Endothelial cell of umbilical vein (primary cell): ENCODE data around the gene SLC19A1. TPM values are rescaled to one million over a fixed set of nuclear protein-coding genes. Genes with fewer than 3 reads are reported as not detected.

Experiments used
- BruUV-seq: library from RNA; stranded (reverse); fragments of 400-500 nt; replicated peaks from 2 replicates; lab custom pipeline; 2021; lab: Mats Ljungman, UMichigan
- CTCF ChIA-PET: fragments of 300-600, 350-600 bp; sonication (Branson Sonifier 250); formaldehyde crosslinking; loops from one replicate; lab custom pipeline; 2021; ENCODE audit warnings: antibody characterized with exemption, inconsistent platforms; lab: Charles Lee
- POLR2A ChIA-PET: fragments of 300-600, 350-600 bp; sonication (Branson Sonifier 250); formaldehyde crosslinking; loops from one replicate; lab custom pipeline; 2021; ENCODE audit warnings: antibody characterized with exemption, inconsistent platforms; lab: Charles Lee
- DNase-seq: peaks from one replicate; pipeline ENCODE4 v3.0.0-alpha.2; 2011; ENCODE audit warnings: low read depth, low spot score
- FAIRE-seq: peaks from 2 replicates; lab custom pipeline; 2011; peaks lifted over from hg19 to GRCh38; lab: Jason Lieb, UNC
- H2AFZ ChIP-seq: 2 replicates; pipeline ENCODE4 v1.6.0; 2012; ENCODE audit warnings: low read depth, low read length, control low read depth, inconsistent platforms
- H3K27ac ChIP-seq: 2 replicates; pipeline ENCODE4 v1.5.1; 2011; ENCODE audit warnings: low read depth, mild to moderate bottlenecking, control low read depth, low read length, moderate library complexity; ENCODE audit not compliant: insufficient read depth
- H3K27me3 ChIP-seq, 2 experiments: 2 replicates each; pipeline versions ENCODE4 v1.6.0 to v1.6.1; 2011; ENCODE audit warnings: low read length in 2 of 2, mixed read lengths in 1 of 2; ENCODE audit not compliant: control insufficient read depth in 2 of 2, insufficient read depth in 2 of 2
- H3K36me3 ChIP-seq, 2 experiments: 2 replicates in 1 of 2; 3 replicates in 1 of 2; pipeline ENCODE4 v1.5.1; 2011; ENCODE audit warnings: low read length in 2 of 2, mild to moderate bottlenecking in 1 of 2, moderate library complexity in 1 of 2; ENCODE audit not compliant: control insufficient read depth in 2 of 2, insufficient read depth in 2 of 2; ENCODE audit errors: extremely low read depth in 1 of 2
- H3K4me1 ChIP-seq: 3 replicates; pipeline ENCODE4 v1.5.1; 2011; ENCODE audit warnings: mild to moderate bottlenecking, low read length; ENCODE audit not compliant: control insufficient read depth, insufficient read depth; ENCODE audit errors: extremely low read depth
- H3K4me2 ChIP-seq: 2 replicates; pipeline ENCODE4 v1.6.1; 2011; ENCODE audit warnings: low read length, control low read depth, mixed read lengths; ENCODE audit not compliant: insufficient read depth
- H3K4me3 ChIP-seq, 3 experiments: fragments of 200-600 bp in 1 of 3; sonication (generic), shearing (Covaris generic) in 1 of 3; replicated peaks in 1 of 3; 2 replicates each; pipeline ENCODE4 v1.5.1; 2011 to 2016; ENCODE audit warnings: control low read depth in 3 of 3, low read length in 3 of 3, mild to moderate bottlenecking in 2 of 3, inconsistent platforms in 1 of 3, low read depth in 1 of 3, moderate library complexity in 1 of 3; ENCODE audit not compliant: insufficient read depth in 1 of 3
- H3K79me2 ChIP-seq: 2 replicates; pipeline ENCODE4 v1.6.0; 2012; ENCODE audit warnings: low read length, inconsistent platforms; ENCODE audit not compliant: control insufficient read depth, insufficient read depth
- H3K9ac ChIP-seq: replicated peaks from 2 replicates; pipeline ENCODE3; 2011; ENCODE audit warnings: low read length, control low read depth; ENCODE audit not compliant: insufficient read depth; ENCODE audit errors: extremely low read depth
- H3K9me1 ChIP-seq: replicated peaks from 3 replicates; pipeline ENCODE4 v1.6.0; 2011; ENCODE audit warnings: mild to moderate bottlenecking, low read length; ENCODE audit not compliant: control insufficient read depth, insufficient read depth; ENCODE audit errors: extremely low read depth
- H3K9me3 ChIP-seq: replicated peaks from 2 replicates; pipeline ENCODE4 v1.5.1; 2012; ENCODE audit warnings: low read length, inconsistent platforms; ENCODE audit not compliant: control insufficient read depth, insufficient read depth
- H4K20me1 ChIP-seq: replicated peaks from 2 replicates; pipeline ENCODE3; 2011; ENCODE audit warnings: mild to moderate bottlenecking, low read length; ENCODE audit not compliant: control insufficient read depth, insufficient read depth; ENCODE audit errors: extremely low read depth
- EZH2 ChIP-seq: IDR thresholded peaks from 2 replicates; pipeline ENCODE4 v1.6.1; 2012; ENCODE audit warnings: borderline replicate concordance, low read depth, mild to moderate bottlenecking, moderate library complexity, low read length, inconsistent platforms; ENCODE audit not compliant: severe bottlenecking
- FOS ChIP-seq: IDR thresholded peaks from 2 replicates; pipeline ENCODE4 v1.6.1; 2011; ENCODE audit warnings: mild to moderate bottlenecking, low read length, moderate library complexity, borderline replicate concordance; ENCODE audit not compliant: insufficient read depth
- GATA2 ChIP-seq: IDR thresholded peaks from 2 replicates; pipeline ENCODE4 v1.7.0; 2011; ENCODE audit warnings: low read depth, mild to moderate bottlenecking, moderate library complexity, mixed read lengths, low read length; ENCODE audit not compliant: insufficient read length, insufficient read depth
- MAX ChIP-seq: IDR thresholded peaks from 2 replicates; pipeline ENCODE4 v1.6.1; 2011; ENCODE audit not compliant: insufficient read depth, insufficient read length
- POLR2AphosphoS5 ChIP-seq: IDR thresholded peaks from 2 replicates; pipeline ENCODE4 v1.6.1; 2012; ENCODE audit warnings: low read depth, mild to moderate bottlenecking, control low read depth, low read length, moderate library complexity; ENCODE audit not compliant: insufficient read depth
- dilution Hi-C: fragments of 300-500 bp; cut with MboI; formaldehyde crosslinking; loops from one replicate; pipeline ENCODE4 v1.15.0; 2019; ENCODE audit warnings: low sequenced_read_pairs; ENCODE audit not compliant: extremely low pct_ligation_motif_present
- intact Hi-C: fragments of 100-400 bp; cut with micrococcal nuclease; formaldehyde crosslinking; loops from one replicate; pipeline ENCODE4 v1.10.0; 2022
- polyA plus RNA-seq, 4 experiments: library from polyadenylated mRNA; depleted of rRNA in 3 of 4; stranded (reverse) in 3 of 4; unstranded in 1 of 4; fragments of >200 nt; gene quantifications; 2 replicates each; pipeline versions ENCODE4 v1.2.1 to v1.2.3, GENCODE V29; 2011 to 2012; ENCODE audit warnings: missing spikeins in 1 of 4
- total RNA-seq: library from RNA; stranded (reverse); gene quantifications from 2 replicates; pipeline ENCODE4 v1.2.3, GENCODE V29; 2021

The SLC19A1 gene
- total and polyA plus RNA-seq, 2 donors (not counting 3 experiments of a cell fraction or from before 2014, with no cell fraction given) = 36.3 to 54.6 TPM

DNA sequence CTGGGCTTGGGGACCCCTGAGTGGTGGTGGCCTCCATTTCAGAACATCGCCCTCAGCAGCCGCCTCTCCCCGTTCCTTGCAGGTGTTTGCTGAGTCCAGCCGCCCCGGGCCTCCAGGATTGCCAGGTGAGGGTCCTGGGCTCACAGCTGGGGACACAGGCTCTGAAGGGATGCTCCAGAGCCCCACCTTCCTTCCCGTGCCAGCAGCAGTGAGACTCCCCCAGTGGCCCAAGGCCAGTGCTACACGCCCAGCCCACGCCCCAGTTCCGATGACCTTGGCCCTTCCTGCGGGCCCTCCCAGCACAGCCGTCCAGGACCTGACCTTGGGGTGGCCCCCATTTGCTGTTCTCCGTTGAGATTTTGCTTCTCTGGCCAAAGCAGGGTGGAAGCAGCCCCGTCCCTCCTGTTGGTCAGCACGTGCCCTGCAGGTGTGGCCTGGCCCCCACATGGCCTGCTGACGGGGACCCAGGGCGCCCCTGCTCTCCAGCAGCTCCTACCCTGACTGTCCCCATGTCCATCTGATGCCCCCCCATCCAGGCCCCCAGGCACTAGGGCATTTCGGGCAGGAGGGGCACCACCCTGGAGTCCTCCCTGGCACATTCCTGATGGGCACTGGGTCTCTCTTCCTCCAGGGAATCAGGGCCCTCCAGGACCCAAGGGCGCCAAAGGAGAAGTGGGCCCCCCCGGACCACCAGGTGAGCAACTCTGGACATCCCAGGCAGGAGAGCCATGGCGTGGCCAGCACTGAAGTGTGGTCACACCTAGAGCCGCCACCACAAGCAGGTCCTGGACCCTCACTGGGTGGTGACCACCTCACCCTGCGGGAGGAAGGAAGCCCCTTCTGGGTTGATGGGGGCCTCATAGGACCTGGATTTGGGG is 45.0 kb downstream of the SLC19A1 start:
- Histone ChIP-seq H3K79me2 (no peaks in the 10 kb centered on the region), H3K9me1 (no peaks in the 10 kb centered on the region), H4K20me1 (no peaks in the 10 kb centered on the region), H3K27ac (no peak overlapping the region), H3K4me3 (no peak overlapping the region), H3K4me2 (no peak overlapping the region), H3K9me3 (no peaks in the 10 kb centered on the region), H3K9ac (no peak overlapping the region), H3K4me1 (no peaks in the 10 kb centered on the region), H3K36me3 (peaks cover 6 to 51% of the 10 kb centered on the region in 2 experiments), H3K27me3 (no peaks in the 10 kb centered on the region), H2AFZ (no peak overlapping the region)
- dilution Hi-C loops (no loop called here), intact Hi-C loops (no loop called here)
- no peak for TF ChIP-seq FOS
- TF ChIP-seq GATA2 = no peak
- no peak for TF ChIP-seq EZH2
- TF ChIP-seq MAX = no peak
- no peak for TF ChIP-seq POLR2AphosphoS5
- no peak for FAIRE-seq
- no peak for DNase-seq
- POLR2A ChIA-PET = no interaction called here
- CTCF ChIA-PET = no interaction called here
- BruUV-seq = no TSS peak
